ENCODE data around the gene TSPAN9. TPM values are rescaled to one million over a fixed set of nuclear protein-coding genes. Genes with fewer than 3 reads are reported as not detected.
A peak's percentile ranks its signal among the peaks of the same experiment; 100 is the strongest.

The TSPAN9 gene
- total and polyA plus RNA-seq, 4 donors: 17.4 to 62.9 (median 34.2) TPM

GRCh38 chr12:3155702-3156370 is 78.7 kb downstream of the TSPAN9 start:
- Histone ChIP-seq H3K4me3 (ENCODE audit: low read depth in 1 of 3, low read length in 3 of 3) (no peak overlapping the region), H3K36me3 (ENCODE audit: control insufficient read depth in 4 of 4, insufficient read depth in 3 of 4, low read depth in 1 of 4, low read length in 3 of 4) (peaks cover 0 to 3% (median 1%) of the 10 kb centered on the region in 4 donors), H3K27ac (ENCODE audit: low read depth in 1 of 2, low read length in 2 of 2) (peak overlapping the region in 1 of 2 donors; percentile 18), H3K9ac (ENCODE audit: low read depth in 1 of 2, low read length in 2 of 2) (no peak overlapping the region), H3K27me3 (ENCODE audit: control insufficient read depth in 4 of 4, insufficient read depth in 4 of 4, low read length in 3 of 4) (no peaks in the 10 kb centered on the region), H3K9me3 (ENCODE audit: control insufficient read depth in 4 of 4, low read length in 3 of 4) (no peaks in the 10 kb centered on the region), H3K4me1 (ENCODE audit: control insufficient read depth in 4 of 4, insufficient read depth in 4 of 4, low read length in 3 of 4) (peaks cover 0 to 10% (median 0%) of the 10 kb centered on the region in 4 donors)
- 80% methylated on average over 15 of the region's 15 CpGs for WGBS
- no peak for TF ChIP-seq EGR1 (IDR thresholded peaks at IDR 0.05; ENCODE audit: low read depth in 2 of 2)
- TF ChIP-seq RAD21 (IDR thresholded peaks at IDR 0.05): no peak
- TF ChIP-seq ZBTB33 (IDR thresholded peaks at IDR 0.05): no peak
- no peak for TF ChIP-seq MAX (IDR thresholded peaks at IDR 0.05)
- TF ChIP-seq NR2F2 (IDR thresholded peaks at IDR 0.05): no peak
- TF ChIP-seq TAF1 (conservative IDR thresholded peaks at IDR 0.05): no peak
- TF ChIP-seq JUND (IDR thresholded peaks at IDR 0.05): no peak
- TF ChIP-seq YY1 (IDR thresholded peaks at IDR 0.05): no peak
- no peak for TF ChIP-seq SP1 (IDR thresholded peaks at IDR 0.05)
- no peak for DNase-seq (ENCODE audit: low spot score)

- TF ChIP-seq ZBTB33 (IDR thresholded peaks at IDR 0.05) (no peak), MAX (IDR thresholded peaks at IDR 0.05) (no peak), NR2F2 (IDR thresholded peaks at IDR 0.05) (no peak), RAD21 (IDR thresholded peaks at IDR 0.05) (no peak), JUND (IDR thresholded peaks at IDR 0.05) (no peak), EGR1 (IDR thresholded peaks at IDR 0.05; ENCODE audit: low read depth in 2 of 2) (no peak)
- no peaks in the 10 kb centered on the region for H3K9me3 ChIP-seq (ENCODE audit: control insufficient read depth in 4 of 4, low read length in 3 of 4)
- no peaks in the 10 kb centered on the region for H3K27me3 ChIP-seq (ENCODE audit: control insufficient read depth in 4 of 4, insufficient read depth in 4 of 4, low read length in 3 of 4)
- H3K4me3 ChIP-seq (ENCODE audit: low read depth in 1 of 3, low read length in 3 of 3): no peak overlapping the region
- H3K9ac ChIP-seq (ENCODE audit: low read depth in 1 of 2, low read length in 2 of 2): no peak overlapping the region
- peaks cover 0 to 3% (median 0%) of the 10 kb centered on the region in 4 donors for H3K36me3 ChIP-seq (ENCODE audit: control insufficient read depth in 4 of 4, insufficient read depth in 3 of 4, low read depth in 1 of 4, low read length in 3 of 4)
- peaks cover 0 to 7% (median 2%) of the 10 kb centered on the region in 4 donors for H3K4me1 ChIP-seq (ENCODE audit: control insufficient read depth in 4 of 4, insufficient read depth in 4 of 4, low read length in 3 of 4)
- no peak overlapping the region for H3K27ac ChIP-seq (ENCODE audit: low read depth in 1 of 2, low read length in 2 of 2)
- 85% methylated on average over 17 of the region's 17 CpGs for WGBS
- no peak for DNase-seq (ENCODE audit: low spot score)
Measured at GRCh38 chr12:3157581-3158323, 80.6 kb downstream of the TSPAN9 start.

GRCh38 chr12:3158851-3159465 is 81.8 kb downstream of the TSPAN9 start:
- no peak for TF ChIP-seq FOXA1 (IDR thresholded peaks at IDR 0.05)
- TF ChIP-seq RXRA (IDR thresholded peaks at IDR 0.05): no peak
- TF ChIP-seq FOXA2 (IDR thresholded peaks at IDR 0.05): no peak
- no peak for TF ChIP-seq ZBTB33 (IDR thresholded peaks at IDR 0.05)
- no peak for TF ChIP-seq EGR1 (IDR thresholded peaks at IDR 0.05; ENCODE audit: low read depth in 2 of 2)
- H3K27ac ChIP-seq (ENCODE audit: low read depth in 1 of 2, low read length in 2 of 2): no peak overlapping the region
- no peak for DNase-seq (ENCODE audit: low spot score)
- H3K4me3 ChIP-seq (ENCODE audit: low read depth in 1 of 3, low read length in 3 of 3): no peak overlapping the region
- H3K9me3 ChIP-seq (ENCODE audit: control insufficient read depth in 4 of 4, low read length in 3 of 4): no peaks in the 10 kb centered on the region
- H3K9ac ChIP-seq (ENCODE audit: low read depth in 1 of 2, low read length in 2 of 2): no peak overlapping the region
- H3K27me3 ChIP-seq (ENCODE audit: control insufficient read depth in 4 of 4, insufficient read depth in 4 of 4, low read length in 3 of 4): no peaks in the 10 kb centered on the region
- whole genome bisulfite sequencing: 85% methylated on average over 11 of the region's 11 CpGs
- H3K36me3 ChIP-seq (ENCODE audit: control insufficient read depth in 4 of 4, insufficient read depth in 3 of 4, low read depth in 1 of 4, low read length in 3 of 4): peaks cover 0 to 5% (median 0%) of the 10 kb centered on the region in 4 donors
- peaks cover 0 to 7% (median 2%) of the 10 kb centered on the region in 4 donors for H3K4me1 ChIP-seq (ENCODE audit: control insufficient read depth in 4 of 4, insufficient read depth in 4 of 4, low read length in 3 of 4)

Data from liver (tissue), 9 donors.